NCI-H446 treated with DMSO at 0.1 percent for 48 hours (cell line): ENCODE results near the gene SNRPA.
"Not testable (repeated sequence)": the region's sequence is repeated elsewhere in the genome, so short reads cannot be mapped to it uniquely, and the experiment has no call there.

Source experiments
- DNase-seq: peaks from one replicate; lab custom pipeline; 2025; lab: John Stamatoyannopoulos, UW

SNRPA gene

DNA sequence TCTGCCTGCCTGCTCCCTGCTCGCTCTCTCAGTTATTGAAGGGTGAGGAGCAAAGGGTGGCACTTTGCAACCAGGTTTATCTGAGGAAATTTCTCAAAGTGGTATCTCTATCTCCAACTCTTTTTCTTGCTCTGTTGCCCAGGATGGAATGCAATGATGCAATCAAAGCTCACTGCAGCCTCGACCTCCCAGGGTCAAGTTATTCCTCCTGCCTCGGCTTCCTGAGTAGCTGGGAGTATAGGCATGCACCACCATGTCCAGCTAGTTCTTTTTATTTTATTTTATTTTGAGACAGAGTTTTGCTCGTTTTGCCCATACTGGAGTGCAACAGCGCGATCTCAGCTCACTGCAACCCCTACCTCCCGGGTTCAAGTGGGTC, 5.6 kb upstream of the SNRPA start:
- DNase-seq = no peak

DNA sequence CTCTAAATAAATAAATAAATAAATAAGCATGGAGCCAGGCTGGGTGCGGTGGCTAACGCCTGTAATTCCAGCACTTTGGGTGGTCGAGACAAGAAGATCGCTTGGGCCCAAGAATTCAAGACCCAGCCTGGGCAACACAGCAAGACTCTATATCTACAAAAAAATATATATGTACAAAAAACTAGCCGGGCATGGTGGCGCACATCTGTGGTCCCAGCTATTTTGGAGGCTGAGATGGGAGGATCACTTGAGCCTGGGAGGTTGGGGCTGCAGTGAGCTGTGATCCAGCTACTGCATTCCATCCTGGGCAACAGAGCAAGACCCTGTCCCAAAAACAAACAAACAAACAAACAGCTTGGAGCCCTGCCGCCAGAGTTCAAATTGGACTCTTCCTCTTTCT, 3.5 kb upstream of the SNRPA start:
- no peak for DNase-seq

DNA sequence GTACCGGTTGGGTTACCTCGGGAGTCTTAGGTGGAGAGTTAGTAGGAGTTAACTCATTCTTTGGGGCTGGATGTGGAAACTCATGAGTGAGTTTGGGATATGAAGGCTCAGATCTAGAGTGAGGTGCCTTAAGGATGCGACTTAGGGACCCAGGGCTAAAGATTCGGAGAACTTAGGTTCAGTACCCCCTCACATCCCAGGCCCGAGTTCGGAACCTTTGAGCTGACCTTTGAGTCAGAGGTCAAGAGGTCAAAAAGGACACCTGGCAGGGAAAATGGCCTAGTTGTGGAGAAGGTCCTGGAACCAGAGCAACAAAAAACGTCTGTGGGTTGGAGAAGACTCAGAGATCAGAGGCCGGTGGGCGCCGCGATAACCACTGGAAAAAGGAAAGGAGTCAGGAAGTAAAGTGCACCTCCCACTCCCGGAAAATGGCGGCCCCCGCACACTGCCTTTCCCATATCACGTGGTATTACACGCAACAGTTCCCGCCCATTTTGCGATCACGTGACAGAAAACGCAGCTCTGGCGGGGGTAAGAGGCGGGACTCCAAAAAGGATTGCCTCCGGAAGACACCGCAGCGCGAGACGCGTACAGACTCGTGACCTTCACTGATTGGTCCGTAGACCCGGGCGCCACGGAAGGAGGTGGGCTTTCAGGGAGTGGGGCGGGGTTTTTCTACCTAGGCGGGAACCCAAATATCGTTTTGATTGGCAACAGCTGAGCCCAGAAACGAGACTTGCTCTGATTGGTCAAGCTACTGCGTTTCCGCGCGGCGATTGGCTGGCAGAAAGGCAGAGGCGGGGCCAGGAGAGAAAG, 737 bp upstream of the SNRPA start, which contains the start of gene ACTMAP:
Gene ACTMAP, minus strand, starts transcription at position 420 of the 816 bp plus-strand sequence. CDS start 674 bp downstream, outside the sequence.
- DNase-seq = peak; percentile 100

DNA sequence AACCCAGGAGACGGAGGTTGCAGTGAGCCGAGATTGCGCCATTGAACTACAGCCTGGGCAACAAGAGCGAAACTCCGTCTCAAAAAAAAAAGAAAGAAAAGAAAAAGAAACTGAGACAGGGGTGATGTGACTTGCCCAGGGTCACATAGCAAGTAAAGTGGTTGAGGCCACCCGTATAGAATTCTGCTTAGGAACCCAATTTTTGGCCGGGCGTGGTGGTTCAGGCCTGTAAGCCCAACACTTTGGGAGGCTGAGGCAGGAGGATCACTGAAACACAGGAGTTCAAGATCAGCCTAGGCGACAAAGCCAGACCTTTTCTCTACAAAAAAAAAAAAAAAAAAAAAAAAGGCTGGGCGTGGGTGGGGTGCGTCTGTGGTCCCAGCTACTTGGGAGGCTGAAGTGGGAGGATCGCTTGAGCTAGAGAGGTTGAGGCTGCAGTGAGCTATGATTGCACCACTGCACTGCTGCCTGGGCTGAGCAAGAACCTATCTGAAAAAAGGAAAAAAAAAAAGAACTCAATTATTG, 1.3 kb downstream of the SNRPA start:
- DNase-seq = no peak

DNA sequence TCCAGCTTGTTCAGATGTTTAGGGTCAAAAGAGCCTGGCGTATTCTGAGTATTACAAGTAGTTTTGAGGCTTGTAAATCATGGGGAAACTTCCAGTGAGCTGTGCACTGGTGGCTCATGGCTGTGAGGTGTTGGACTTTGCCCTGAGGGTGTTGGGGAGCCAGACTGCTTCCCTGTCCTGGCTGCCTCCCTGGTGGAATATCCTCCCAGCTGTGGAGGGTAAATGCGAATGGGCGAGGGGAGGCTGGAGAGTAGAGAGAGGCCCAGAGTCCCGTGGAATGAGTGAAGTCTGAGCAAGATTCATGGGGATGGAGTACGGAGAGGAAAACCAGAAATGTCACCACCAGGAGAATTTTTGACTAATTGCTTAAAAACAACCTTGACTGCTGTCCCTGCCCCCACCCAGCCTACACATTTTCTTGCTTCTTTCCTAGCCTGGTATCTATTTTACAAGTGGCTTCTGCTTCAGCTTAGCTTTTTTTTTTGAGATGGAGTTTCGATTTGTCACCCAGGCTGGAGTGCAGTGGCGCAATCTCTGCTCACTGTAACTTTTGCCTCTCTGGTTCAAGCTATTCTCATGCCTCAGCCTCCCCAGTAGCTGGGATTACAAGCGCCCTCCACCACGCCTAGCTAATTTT, 3.7 kb downstream of the SNRPA start:
- no peak for DNase-seq

DNA sequence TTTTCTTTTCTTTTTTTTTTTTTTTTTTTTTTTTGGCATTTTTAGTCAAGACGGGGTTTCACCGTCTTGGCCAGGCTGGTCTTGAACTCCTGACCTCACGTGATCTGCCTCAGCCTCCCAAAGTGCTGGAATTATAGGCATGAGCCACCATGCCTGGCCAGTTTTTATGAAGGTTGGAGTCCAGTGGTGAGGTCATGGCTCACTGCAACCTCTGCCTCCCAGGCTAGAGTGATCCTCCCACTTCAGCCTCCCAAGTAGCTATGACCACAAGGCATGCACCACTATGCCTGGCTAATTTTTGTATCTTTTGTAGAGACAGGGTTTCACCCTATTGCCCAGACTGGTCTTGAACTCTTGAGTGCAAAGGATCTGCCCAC, 4.2 kb downstream of the SNRPA start:
- DNase-seq = no peak

DNA sequence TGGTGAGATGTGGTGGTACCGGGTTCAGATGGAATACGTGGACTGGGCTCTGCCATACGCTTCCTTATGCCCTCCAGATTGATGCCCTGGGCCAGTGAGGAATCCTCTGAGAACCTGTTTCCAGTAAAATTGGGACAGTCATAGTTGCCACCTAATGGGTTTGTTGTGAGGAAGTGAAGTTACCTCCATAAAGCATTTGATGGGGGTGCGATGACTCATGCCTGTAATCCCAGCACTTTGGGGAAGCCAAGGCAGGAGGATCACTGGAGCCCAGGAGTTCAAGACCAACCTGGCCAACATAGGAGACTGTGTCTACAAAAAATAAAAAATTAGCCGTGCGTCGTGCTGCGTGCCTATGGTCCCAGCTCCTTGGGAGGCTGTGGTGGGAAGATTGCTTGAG, 4.8 kb downstream of the SNRPA start:
- no peak for DNase-seq

DNA sequence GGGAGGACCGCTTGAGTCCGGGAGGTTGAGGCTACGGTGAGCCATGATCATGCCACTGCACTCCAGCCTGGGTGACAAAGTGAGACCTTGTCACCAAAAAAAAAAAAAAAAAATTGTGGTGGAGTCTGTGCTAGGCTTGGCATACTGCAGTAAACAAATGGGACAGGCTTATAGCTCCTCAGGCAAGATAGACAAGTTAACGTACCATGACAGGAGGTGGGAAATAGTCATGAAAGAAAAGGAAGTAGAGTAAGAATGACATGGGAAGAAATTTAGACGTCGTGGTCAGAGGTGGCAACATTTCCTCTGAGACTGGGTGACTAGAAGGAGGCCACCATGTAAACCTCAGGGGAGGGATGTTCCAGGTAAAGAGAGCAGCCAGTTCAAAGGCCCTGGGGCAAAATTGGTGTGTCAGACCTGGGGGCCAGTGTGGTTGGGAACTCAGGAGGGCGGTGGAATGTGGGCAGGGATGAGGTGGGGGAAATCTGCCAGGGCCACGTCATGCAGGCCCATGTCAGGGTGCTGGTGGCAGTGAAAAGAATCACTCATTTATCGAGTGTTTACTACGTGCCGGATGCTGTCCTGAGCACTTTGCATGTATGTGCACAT, 5.6 kb downstream of the SNRPA start:
- no peak for DNase-seq

DNA sequence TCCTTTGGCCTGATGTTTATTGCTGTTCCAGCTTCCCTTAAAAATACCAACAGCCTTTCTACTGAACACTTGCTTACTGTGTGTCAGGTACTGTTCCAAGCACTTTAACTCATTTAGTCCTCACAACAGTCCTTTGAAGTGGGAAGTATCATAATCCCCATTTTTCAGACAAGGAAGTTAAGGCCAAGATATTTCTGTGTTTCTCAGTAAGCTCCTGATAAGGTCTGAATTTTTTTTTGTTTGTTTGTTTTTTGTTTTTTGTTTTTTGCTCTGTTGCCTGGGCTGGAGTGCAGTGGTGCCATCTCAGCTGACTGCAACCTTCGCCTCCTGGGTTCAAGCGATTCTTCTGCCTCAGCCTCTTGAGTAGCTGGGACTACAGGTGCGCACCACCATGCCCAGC, 7.5 kb downstream of the SNRPA start:
- no peak for DNase-seq

DNA sequence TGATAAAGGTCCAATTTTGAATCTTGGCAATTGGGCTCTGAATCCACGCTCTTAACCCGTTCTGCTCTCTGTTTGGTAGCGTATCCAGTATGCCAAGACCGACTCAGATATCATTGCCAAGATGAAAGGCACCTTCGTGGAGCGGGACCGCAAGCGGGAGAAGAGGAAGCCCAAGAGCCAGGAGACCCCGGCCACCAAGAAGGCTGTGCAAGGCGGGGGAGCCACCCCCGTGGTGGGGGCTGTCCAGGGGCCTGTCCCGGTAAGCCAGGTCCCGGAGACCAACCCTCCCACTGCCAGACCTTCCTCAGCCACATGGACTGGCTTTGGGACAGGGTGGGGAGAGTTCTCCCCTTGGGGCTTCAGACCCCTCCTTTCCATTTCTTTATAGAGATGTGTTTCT, 8.3 kb downstream of the SNRPA start:
- DNase-seq = no peak

DNA sequence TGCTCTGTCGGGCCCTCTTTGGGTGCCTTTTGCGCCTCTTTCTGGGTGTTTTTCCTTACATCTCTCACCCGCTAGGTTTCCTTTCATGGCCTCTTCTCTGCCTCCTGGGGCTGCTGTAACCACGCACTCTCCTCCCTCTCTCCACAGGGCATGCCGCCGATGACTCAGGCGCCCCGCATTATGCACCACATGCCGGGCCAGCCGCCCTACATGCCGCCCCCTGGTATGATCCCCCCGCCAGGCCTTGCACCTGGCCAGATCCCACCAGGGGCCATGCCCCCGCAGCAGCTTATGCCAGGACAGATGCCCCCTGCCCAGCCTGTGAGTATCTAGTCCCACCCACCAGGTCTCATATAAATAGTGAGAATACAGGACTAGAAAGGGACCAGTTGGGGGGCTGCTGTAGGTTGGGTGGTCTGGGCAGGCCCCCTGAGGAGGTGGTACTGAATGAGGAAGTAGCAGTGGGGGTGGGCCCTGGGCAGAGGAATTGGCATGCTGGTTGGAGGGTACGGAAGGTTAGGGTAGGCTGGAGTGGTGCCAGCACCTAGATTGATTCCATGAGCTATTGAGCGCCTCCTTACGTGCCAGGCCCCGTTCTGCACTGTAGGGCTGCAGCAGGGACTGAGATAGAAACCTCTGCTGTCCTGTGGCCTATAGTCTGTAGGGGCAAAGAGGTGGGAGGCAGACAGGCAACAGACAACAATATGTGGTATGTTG, 11.9 kb downstream of the SNRPA start:
- DNase-seq = no peak

DNA sequence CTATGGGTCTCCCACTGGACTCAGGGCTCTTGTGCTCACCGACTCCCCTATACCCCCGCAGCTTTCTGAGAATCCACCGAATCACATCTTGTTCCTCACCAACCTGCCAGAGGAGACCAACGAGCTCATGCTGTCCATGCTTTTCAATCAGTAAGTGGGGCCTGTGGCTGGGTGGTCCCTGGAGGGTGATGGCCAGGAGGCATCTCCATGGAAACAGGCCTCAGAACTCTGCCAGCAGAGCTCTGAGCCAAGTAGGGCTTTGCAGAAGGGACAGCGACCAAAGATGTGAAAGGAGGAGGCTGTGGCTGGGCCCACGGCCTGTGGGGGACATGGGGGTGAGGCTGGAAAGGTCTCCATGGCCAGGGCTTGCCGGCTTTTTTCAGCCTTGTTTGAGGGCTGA, 12.5 kb downstream of the SNRPA start:
- DNase-seq = no peak

DNA sequence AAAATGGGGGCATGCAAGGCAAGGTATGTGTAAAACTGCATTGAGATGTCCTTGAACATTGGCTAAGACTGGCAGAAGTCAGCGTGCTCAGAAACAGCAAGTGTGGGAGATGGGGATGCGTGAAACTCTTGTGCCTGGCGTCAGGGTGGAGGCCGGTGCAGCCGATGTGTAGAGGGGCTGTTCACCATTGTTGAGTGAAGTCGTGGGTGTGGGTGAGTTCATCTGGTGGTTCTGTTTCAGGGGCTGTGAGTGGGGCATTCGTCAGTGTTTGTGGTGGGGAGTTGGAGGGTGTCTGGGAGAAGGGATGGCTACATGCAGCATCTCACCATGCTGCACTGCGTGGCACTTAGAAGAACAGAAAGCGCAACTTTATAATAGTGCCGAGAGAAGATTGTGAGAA, 13.0 kb downstream of the SNRPA start:
- no peak for DNase-seq

DNA sequence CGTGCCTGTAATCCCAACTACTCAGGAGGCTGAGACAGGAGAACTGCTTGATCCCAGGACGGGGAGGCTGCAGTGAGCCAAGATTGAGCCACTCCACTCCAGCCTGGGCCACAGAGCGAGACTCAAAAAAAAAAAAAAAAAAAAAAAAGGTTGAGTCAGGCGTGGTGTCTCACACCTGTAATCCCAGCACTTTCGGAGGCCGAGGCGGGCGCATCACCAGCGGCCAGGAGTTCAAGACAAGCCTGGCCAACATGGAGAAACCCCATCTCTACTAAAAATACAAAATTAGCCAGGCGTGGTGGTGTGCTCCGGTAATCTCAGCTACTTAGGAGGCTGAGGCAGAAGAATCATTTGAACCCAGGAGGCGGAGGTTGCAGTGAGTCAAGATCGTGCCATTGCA, 15.4 kb downstream of the SNRPA start:
- not testable (repeated sequence) for DNase-seq

DNA sequence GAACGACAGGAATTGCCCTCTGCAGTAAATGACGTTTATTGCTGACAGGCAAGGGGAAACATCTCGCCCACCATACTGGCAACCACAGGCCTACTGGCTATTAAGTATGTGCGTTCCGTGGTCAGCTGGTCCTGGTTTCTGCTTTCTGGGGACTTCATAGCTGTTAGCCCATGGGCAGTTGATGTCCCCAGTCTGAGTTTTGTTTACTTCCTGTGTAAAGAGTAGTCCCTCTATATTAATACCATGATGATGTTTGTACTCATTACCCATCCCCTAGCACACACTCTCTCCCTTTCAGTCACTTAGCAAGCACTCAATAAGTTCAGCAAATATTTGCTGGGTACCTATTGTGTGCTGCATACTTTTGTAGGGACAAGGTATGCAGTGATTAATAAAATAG, 17.9 kb downstream of the SNRPA start:
- DNase-seq = no peak

DNA sequence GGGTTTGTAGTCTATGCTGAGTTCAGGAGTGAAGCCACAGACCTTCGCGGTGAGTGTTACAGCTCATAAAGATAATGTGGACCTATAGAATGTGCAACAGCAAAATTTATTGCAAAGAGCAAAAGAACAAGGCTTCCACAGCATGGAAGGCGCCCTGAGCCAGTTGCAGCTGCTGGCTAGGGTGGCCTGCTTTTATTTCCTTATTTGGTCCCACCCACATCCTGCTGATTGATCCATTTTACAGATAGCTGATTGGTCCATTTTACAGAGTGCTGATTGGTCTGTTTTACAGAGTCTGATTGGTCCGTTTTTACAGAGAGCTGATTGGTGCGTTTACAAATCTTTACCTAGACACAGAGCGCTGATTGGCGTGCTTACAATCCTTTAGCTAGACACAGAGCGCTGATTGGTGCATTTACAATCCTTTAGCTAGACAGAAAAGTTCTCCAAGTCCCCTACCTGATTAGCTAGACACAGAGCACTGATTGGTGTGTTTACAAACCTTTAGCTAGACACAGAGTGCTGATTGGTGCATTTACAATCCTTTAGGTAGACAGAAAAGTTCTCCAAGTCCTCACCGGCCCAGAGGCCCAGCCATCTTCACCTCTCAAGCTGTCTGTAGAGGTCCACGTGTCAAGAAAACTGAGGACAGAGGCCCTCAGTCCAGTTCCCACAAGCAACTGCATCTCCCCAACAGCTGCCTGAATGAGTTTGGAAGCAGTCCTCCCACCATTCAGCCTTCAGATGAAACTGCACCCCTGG, 20.3 kb downstream of the SNRPA start:
- DNase-seq = not testable (repeated sequence)

DNA sequence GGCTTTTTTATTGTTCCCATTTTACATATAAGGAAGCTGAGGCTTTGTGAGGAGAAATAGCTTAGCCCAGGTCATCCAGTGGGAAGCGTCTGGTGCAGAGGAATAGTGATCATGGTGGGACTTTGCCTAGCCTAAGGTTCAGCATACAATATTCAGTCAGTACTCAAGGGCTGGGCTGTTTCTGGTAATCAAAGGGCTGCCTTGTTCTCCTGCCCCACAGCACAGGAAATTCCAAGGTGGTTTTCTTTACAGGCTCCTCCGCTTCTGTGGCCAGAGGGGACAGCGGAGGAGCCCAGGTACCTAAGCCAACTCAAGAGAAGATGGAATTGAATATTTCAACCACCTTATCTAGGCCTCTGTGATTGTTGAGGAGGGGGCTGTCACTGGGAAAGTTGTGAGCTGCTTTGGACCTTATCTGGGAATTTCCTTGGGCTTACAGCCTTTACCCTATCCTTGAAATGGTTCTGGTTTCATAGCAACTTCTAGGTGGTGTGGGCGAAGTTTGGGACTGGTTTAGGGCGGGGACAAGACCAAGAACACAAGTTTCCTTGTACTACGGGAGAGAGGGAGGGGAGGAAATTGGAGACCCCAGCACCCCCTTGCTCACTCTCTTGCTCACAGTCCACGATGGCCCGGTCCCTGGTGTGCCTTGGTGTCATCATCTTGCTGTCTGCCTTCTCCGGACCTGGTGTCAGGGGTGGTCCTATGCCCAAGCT, 24.1 kb downstream of the SNRPA start, which contains the start of gene MIA:
Gene MIA, plus strand, starts transcription at position 606 of the 716 bp plus-strand sequence. Its CDS starts 22 bp downstream, at position 628.
- DNase-seq = no peak

DNA sequence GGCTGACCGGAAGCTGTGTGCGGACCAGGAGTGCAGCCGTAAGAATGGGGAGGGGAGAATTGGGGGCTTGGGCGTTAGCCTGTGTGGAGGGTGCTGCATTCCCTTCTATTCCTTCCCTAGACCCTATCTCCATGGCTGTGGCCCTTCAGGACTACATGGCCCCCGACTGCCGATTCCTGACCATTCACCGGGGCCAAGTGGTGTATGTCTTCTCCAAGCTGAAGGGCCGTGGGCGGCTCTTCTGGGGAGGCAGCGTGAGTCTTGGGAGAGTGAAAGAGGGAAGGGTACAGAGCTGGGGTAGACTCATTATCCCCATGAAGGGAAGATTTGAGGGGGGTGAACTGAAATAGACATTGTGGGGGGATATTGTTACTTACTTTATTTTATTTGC, 24.6 kb downstream of the SNRPA start:
- no peak for DNase-seq

DNA sequence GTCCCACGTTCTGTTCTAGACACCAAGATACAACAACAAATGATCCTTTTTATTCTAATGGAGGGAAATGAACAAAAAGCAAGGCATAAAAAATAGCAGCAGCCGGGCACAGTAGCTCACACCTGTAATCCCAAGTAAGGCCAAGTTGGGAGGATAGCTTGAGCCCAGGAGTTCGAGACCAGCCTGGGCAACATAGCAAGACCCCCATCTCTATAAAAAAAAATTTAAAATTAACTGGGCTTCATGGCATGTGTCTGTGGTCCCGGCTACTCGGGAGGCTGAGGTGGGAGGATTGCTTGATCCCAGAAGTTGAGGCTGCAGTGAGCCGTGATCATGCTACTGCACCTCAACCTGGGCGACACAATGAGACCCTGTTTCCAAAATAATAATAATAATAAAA, 25.4 kb downstream of the SNRPA start:
- no peak for DNase-seq

DNA sequence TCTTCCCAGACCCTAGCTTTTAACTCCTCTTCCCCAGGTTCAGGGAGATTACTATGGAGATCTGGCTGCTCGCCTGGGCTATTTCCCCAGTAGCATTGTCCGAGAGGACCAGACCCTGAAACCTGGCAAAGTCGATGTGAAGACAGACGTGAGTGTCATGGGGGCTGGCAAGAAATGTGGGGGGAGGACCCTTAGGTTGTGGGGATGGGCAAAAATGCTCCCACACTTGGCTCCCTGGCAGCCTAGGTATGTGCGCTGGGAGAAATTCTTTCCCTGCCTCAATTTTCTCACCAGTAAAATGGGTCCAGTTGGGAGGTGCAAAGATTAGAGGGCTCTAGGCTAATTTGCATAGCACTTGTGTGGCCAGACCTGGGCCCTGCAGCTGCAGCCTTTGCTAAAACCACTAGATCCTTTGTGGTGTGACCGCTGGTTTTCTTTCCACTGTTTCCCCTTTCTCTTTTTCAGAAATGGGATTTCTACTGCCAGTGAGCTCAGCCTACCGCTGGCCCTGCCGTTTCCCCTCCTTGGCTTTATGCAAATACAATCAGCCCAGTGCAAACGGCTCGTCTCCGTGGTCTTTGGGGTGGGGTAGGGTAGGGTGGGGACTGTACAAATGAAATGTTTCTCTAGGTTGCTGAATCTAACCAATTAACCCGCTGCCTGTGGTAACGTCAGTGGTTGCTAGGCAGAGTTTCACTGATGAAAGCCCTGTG, 26.1 kb downstream of the SNRPA start:
- DNase-seq = peak; percentile 88
